ENCODE results near the gene PSMD8. TPM values are rescaled to one million over a fixed set of nuclear protein-coding genes. Genes with fewer than 3 reads are reported as not detected.
"Not testable (repeated sequence)": the region's sequence is repeated elsewhere in the genome, so short reads cannot be mapped to it uniquely, and the experiment has no call there.

PSMD8 gene
- total RNA-seq (2014; rRNA removed; shearing (Covaris generic)) = 352 and 382 TPM in 2 replicates

- H3K4me1 ChIP-seq = peaks cover 6% of the 10 kb centered on the region; the same call in 1 of the 2 replicates
- DNase-seq = peak; percentile 100
- peak within 1 kb of the TSS; percentile 96 for H3K27ac ChIP-seq
- H3K36me3 ChIP-seq = peaks cover 28% of the 10 kb centered on the region
- no peaks in the 10 kb centered on the region for H3K9me3 ChIP-seq (replicated peaks)
- H3K27me3 ChIP-seq = no peaks in the 10 kb centered on the region
- H3K4me3 ChIP-seq = peak within 1 kb of the TSS; percentile 91
These were observed at the start of gene PSMD8 for GRCh38 chr19:38374332-38375097. Gene PSMD8, plus strand, starts transcription at chr19:38374571. Its CDS starts 31 bp downstream, at chr19:38374602.

- Histone ChIP-seq H3K9me3 (replicated peaks) (no peaks in the 10 kb centered on the region), H3K4me3 (no peak overlapping the region), H3K27me3 (no peaks in the 10 kb centered on the region), H3K4me1 (no peaks in the 10 kb centered on the region), H3K27ac (no peak overlapping the region), H3K36me3 (no peaks in the 10 kb centered on the region)
- DNase-seq = no peak
These were observed 47.8 kb upstream of the PSMD8 start for GRCh38 chr19:38326591-38326990.

- Histone ChIP-seq H3K36me3 (no peaks in the 10 kb centered on the region), H3K4me1 (no peaks in the 10 kb centered on the region), H3K9me3 (replicated peaks) (no peaks in the 10 kb centered on the region), H3K4me3 (no peak overlapping the region), H3K27ac (no peak overlapping the region), H3K27me3 (no peaks in the 10 kb centered on the region)
- no peak for DNase-seq
These were observed 44.7 kb upstream of the PSMD8 start for GRCh38 chr19:38329651-38330050.

GRCh38 chr19:38331728-38332127 is 42.6 kb upstream of the PSMD8 start:
- no peak for DNase-seq
- H3K27ac ChIP-seq = no peak overlapping the region
- H3K36me3 ChIP-seq = no peaks in the 10 kb centered on the region
- no peaks in the 10 kb centered on the region for H3K27me3 ChIP-seq
- no peaks in the 10 kb centered on the region for H3K9me3 ChIP-seq (replicated peaks)
- peaks cover 4% of the 10 kb centered on the region for H3K4me1 ChIP-seq
- H3K4me3 ChIP-seq = no peak overlapping the region

GRCh38 chr19:38333245-38333644 is 41.1 kb upstream of the PSMD8 start:
- H3K4me3 ChIP-seq = no peak overlapping the region
- no peaks in the 10 kb centered on the region for H3K9me3 ChIP-seq (replicated peaks)
- no peak overlapping the region for H3K27ac ChIP-seq
- H3K36me3 ChIP-seq = no peaks in the 10 kb centered on the region
- DNase-seq = no peak
- H3K4me1 ChIP-seq = peaks cover 7% of the 10 kb centered on the region
- H3K27me3 ChIP-seq = no peaks in the 10 kb centered on the region

- no peaks in the 10 kb centered on the region for H3K36me3 ChIP-seq
- H3K9me3 ChIP-seq (replicated peaks) = no peaks in the 10 kb centered on the region
- DNase-seq = peak; percentile 98
- peaks cover 13% of the 10 kb centered on the region for H3K4me1 ChIP-seq
- H3K27me3 ChIP-seq = no peaks in the 10 kb centered on the region
- H3K27ac ChIP-seq = peak overlapping the region; percentile 21; the same call in 1 of the 2 replicates
- peak overlapping the region; percentile 64 for H3K4me3 ChIP-seq
These were observed 38.3 kb upstream of the PSMD8 start for GRCh38 chr19:38335949-38336637.

GRCh38 chr19:38336638-38337359 is 37.6 kb upstream of the PSMD8 start:
- no peaks in the 10 kb centered on the region for H3K27me3 ChIP-seq
- no peak overlapping the region for H3K27ac ChIP-seq
- H3K4me3 ChIP-seq = peak overlapping the region; percentile 64
- DNase-seq = peak; percentile 93 to 96
- H3K36me3 ChIP-seq = no peaks in the 10 kb centered on the region
- peaks cover 13% of the 10 kb centered on the region for H3K4me1 ChIP-seq
- H3K9me3 ChIP-seq (replicated peaks) = no peaks in the 10 kb centered on the region

- Histone ChIP-seq H3K36me3 (no peaks in the 10 kb centered on the region), H3K27me3 (no peaks in the 10 kb centered on the region), H3K4me3 (peak overlapping the region; percentile 64), H3K4me1 (peaks cover 13% of the 10 kb centered on the region), H3K9me3 (replicated peaks) (no peaks in the 10 kb centered on the region), H3K27ac (no peak overlapping the region)
- no peak for DNase-seq
These were observed 37.1 kb upstream of the PSMD8 start for GRCh38 chr19:38337360-38337653.

- not testable (repeated sequence) for H3K27ac ChIP-seq; H3K9me3 ChIP-seq (replicated peaks); H3K4me3 ChIP-seq; H3K27me3 ChIP-seq; H3K36me3 ChIP-seq
- DNase-seq = peak; percentile 49 to 54
- peaks cover 13% of the 10 kb centered on the region for H3K4me1 ChIP-seq
These were observed 35.4 kb upstream of the PSMD8 start for GRCh38 chr19:38339011-38339410.

- Histone ChIP-seq H3K9me3 (replicated peaks) (no peaks in the 10 kb centered on the region), H3K27me3 (no peaks in the 10 kb centered on the region), H3K27ac (no peak overlapping the region), H3K36me3 (no peaks in the 10 kb centered on the region), H3K4me1 (peaks cover 9% of the 10 kb centered on the region; the same call in 1 of the 2 replicates), H3K4me3 (no peak overlapping the region)
- DNase-seq = no peak
These were observed 33.4 kb upstream of the PSMD8 start for GRCh38 chr19:38340927-38341326.

GRCh38 chr19:38346837-38347236 is 27.5 kb upstream of the PSMD8 start:
- no peaks in the 10 kb centered on the region for H3K36me3 ChIP-seq
- H3K9me3 ChIP-seq (replicated peaks) = no peaks in the 10 kb centered on the region
- no peak overlapping the region for H3K27ac ChIP-seq
- H3K27me3 ChIP-seq = no peaks in the 10 kb centered on the region
- no peak overlapping the region for H3K4me3 ChIP-seq
- no peak for DNase-seq
- peaks cover under 1% of the 10 kb centered on the region; the same call in 1 of the 2 replicates for H3K4me1 ChIP-seq

- Histone ChIP-seq H3K4me3 (no peak overlapping the region), H3K36me3 (no peaks in the 10 kb centered on the region), H3K27ac (no peak overlapping the region), H3K27me3 (peaks cover under 1% of the 10 kb centered on the region; the same call in 1 of the 2 replicates), H3K9me3 (replicated peaks) (no peaks in the 10 kb centered on the region), H3K4me1 (peaks cover 8% of the 10 kb centered on the region)
- DNase-seq = no peak
These were observed 23.5 kb upstream of the PSMD8 start for GRCh38 chr19:38350883-38351282.

- H3K36me3 ChIP-seq = no peaks in the 10 kb centered on the region
- peaks cover 8% of the 10 kb centered on the region; the same call in 1 of the 2 replicates for H3K27me3 ChIP-seq
- DNase-seq = peak; percentile 57 to 68
- H3K4me3 ChIP-seq = no peak overlapping the region
- no peak overlapping the region for H3K27ac ChIP-seq
- no peaks in the 10 kb centered on the region for H3K9me3 ChIP-seq (replicated peaks)
- peaks cover 8% of the 10 kb centered on the region for H3K4me1 ChIP-seq
These were observed 22.4 kb upstream of the PSMD8 start for GRCh38 chr19:38351865-38352395.

- Histone ChIP-seq H3K27me3 (peaks cover 8% of the 10 kb centered on the region; the same call in 1 of the 2 replicates), H3K36me3 (no peaks in the 10 kb centered on the region), H3K27ac (no peak overlapping the region), H3K9me3 (replicated peaks) (no peaks in the 10 kb centered on the region), H3K4me3 (no peak overlapping the region), H3K4me1 (peaks cover 8% of the 10 kb centered on the region)
- peak in 1 of 2 experiments; percentile 57 for DNase-seq
These were observed 21.8 kb upstream of the PSMD8 start for GRCh38 chr19:38352611-38353010.
